ENCODE measurements around the gene POM121L2. TPM values are rescaled to one million over a fixed set of nuclear protein-coding genes. Genes with fewer than 3 reads are reported as not detected.

Gene POM121L2
- total and polyA plus RNA-seq, 9 of the 15 experiments (the other 6 are each of a cell fraction or from before 2014, with no cell fraction given), result 0.23 to 0.45 TPM; not detected in 7

DNA sequence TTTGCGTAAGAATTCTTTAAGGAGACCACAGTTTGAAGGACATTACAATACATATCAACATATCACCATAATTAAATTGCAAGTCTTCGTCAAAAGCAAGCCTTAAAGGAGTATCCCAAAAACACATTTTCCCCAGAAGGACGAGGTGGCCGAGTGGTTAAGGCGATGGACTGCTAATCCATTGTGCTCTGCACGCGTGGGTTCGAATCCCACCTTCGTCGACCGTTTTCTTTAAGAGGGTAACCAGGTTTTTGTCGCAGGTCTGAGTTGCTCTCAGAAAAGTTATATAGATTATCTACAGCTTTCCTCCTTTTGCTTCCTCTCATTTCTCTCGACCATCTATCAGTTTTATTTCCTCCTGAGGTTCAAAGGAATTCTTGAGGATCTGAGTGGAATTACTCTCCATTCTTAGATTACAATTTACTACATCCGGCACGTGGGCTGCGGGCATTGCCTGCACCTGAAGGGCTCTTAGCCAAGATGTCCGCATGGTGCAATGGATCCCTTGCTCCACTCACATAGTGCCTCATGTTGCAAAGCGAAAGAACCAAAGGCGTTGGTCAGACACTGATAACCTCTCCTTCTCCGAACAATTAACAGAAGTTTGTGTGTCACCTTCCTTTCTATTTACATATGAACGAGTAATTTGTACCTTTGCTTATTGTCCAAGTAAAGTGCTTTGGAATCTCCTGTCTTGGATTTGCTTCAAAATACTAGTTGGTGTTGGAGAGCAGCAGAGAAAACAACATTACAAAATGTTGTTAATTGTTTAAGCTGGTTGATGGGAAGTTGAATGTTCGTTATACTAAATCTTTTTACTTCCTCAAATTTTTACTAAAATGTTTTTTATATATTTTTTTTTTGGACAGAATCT, 14.0 kb downstream of the POM121L2 start (continued):
- TF ChIP-seq BRCA1 (IDR thresholded peaks at IDR 0.05), result no peak
- no peak for TF ChIP-seq BRCA1 (CRISPR knock-in tag; IDR thresholded peaks at IDR 0.05)
- peak; percentile 18 to 30; a peak in 2 of 4 replicates for TF ChIP-seq RAD21 (CRISPR knock-in tag; conservative IDR thresholded peaks at IDR 0.05 in 1 of 2, IDR thresholded peaks at IDR 0.05 in 1 of 2)
- no peak for TF ChIP-seq ZNF146 (CRISPR knock-in tag; IDR thresholded peaks at IDR 0.05; ENCODE audit: unreplicated experiment)
- TF ChIP-seq PREB (CRISPR knock-in tag; IDR thresholded peaks at IDR 0.05), result no peak
- no peak for TF ChIP-seq RNF219 (CRISPR knock-in tag; IDR thresholded peaks at IDR 0.05)
- peak; percentile 26 for TF ChIP-seq TAF9B (IDR thresholded peaks at IDR 0.05; ENCODE audit: partially characterized antibody)
- no peak for TF ChIP-seq ZNF274 (IDR thresholded peaks at IDR 0.05; ENCODE audit: borderline replicate concordance, low read depth, low read length)
- no peak for TF ChIP-seq SPI1 (IDR thresholded peaks at IDR 0.05; ENCODE audit: borderline replicate concordance, low read depth, low read length)
- peak; percentile 11 to 62; a peak in 1 of 4 replicates for TF ChIP-seq FOXK2 (conservative IDR thresholded peaks at IDR 0.05 in 1 of 2, IDR thresholded peaks at IDR 0.05 in 1 of 2; ENCODE audit: low read depth in 2 of 2)
- peak; percentile 89 for TF ChIP-seq CEBPB (tag; IDR thresholded peaks at IDR 0.05)
- TF ChIP-seq MXD1 (CRISPR knock-in tag; IDR thresholded peaks at IDR 0.05; ENCODE audit: borderline replicate concordance, poor library complexity, severe bottlenecking), result no peak
- TF ChIP-seq MAX (CRISPR knock-in tag; IDR thresholded peaks at IDR 0.05), result peak; percentile 99
- TF ChIP-seq STAG1 (CRISPR knock-in tag; IDR thresholded peaks at IDR 0.05; ENCODE audit: borderline replicate concordance), result no peak
- no peak for TF ChIP-seq E2F4 (CRISPR knock-in tag; IDR thresholded peaks at IDR 0.05; ENCODE audit: low read depth)
- no peak for TF ChIP-seq ZNF507 (tag; conservative IDR thresholded peaks at IDR 0.05)
- TF ChIP-seq SRSF7 (optimal IDR thresholded peaks at IDR 0.05; ENCODE audit: low read depth, low read length), result no peak
- peak; percentile 93 for TF ChIP-seq MYNN (IDR thresholded peaks at IDR 0.05)
- no peak for TF ChIP-seq MYNN (CRISPR knock-in tag; IDR thresholded peaks at IDR 0.05)
- TF ChIP-seq RUNX1 (IDR thresholded peaks at IDR 0.05; ENCODE audit: low read depth), result no peak
- TF ChIP-seq DNMT1 (IDR thresholded peaks at IDR 0.05), result no peak
- TF ChIP-seq ZBTB43 (CRISPR knock-in tag; IDR thresholded peaks at IDR 0.05), result no peak; the same call in 1 of the 2 replicates
